ENCODE data around the gene LRFN2. TPM values are rescaled to one million over a fixed set of nuclear protein-coding genes. Genes with fewer than 3 reads are reported as not detected.

LRFN2 gene
- polyA plus RNA-seq, 1 donor from 2014 or later: 14.8 TPM

DNA sequence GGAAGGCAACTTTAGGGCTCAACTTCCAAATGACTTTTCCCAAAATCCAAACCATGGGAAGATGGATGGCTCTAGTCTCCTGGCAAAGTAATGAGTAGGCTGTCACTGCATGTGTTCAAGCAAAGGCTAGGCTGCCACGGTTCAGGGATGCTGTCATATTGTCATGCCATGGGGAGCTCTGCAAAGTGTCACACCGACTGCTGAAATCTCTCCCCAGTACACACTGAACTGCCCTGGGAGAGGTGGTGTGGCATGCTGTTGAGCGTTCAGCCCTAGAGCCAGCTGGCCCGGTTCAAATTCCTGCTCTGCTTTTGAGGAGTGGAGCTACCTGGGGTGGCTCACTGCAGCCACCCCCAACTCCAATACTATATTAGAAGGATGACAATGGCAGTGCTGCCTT is 115.9 kb downstream of the LRFN2 start:
- Histone ChIP-seq H3K36me3 (ENCODE audit: insufficient read depth, low read length) (no peaks in the 10 kb centered on the region), H3K9ac (ENCODE audit: low read length) (no peak overlapping the region), H3K9me3 (ENCODE audit: low read length) (no peaks in the 10 kb centered on the region), H4K20me1 (ENCODE audit: insufficient read depth) (no peaks in the 10 kb centered on the region), H3K79me2 (replicated peaks; ENCODE audit: insufficient read depth, low read length) (no peaks in the 10 kb centered on the region), H3K4me2 (ENCODE audit: low read length) (no peak overlapping the region), H3K27ac (ENCODE audit: low read length) (no peak overlapping the region), H3F3A (ENCODE audit: insufficient read depth, low read length, poor library complexity, severe bottlenecking) (no peaks in the 10 kb centered on the region), H3K4me3 (ENCODE audit: low read length) (no peak overlapping the region), H3K9me2 (ENCODE audit: insufficient read depth, low read length) (no peaks in the 10 kb centered on the region), H3K27me3 (ENCODE audit: insufficient read depth, low read depth, low read length) (no peaks in the 10 kb centered on the region), H2AFZ (ENCODE audit: low read depth, low read length) (no peak overlapping the region)
- TF ChIP-seq EP300 (conservative IDR thresholded peaks at IDR 0.05; ENCODE audit: poor library complexity, severe bottlenecking) (no peak), EZH2 (IDR thresholded peaks at IDR 0.05; ENCODE audit: borderline replicate concordance, insufficient read depth, low read length, poor library complexity, severe bottlenecking) (no peak), TAF1 (IDR thresholded peaks at IDR 0.05; ENCODE audit: low read depth) (no peak), SMC3 (conservative IDR thresholded peaks at IDR 0.05; ENCODE audit: poor library complexity) (no peak), POLR2AphosphoS5 (IDR thresholded peaks at IDR 0.05) (no peak), MXI1 (conservative IDR thresholded peaks at IDR 0.05; ENCODE audit: poor library complexity, severe bottlenecking) (no peak), RAD21 (conservative IDR thresholded peaks at IDR 0.05) (no peak)
- TF ChIP-seq, protein P1, sequence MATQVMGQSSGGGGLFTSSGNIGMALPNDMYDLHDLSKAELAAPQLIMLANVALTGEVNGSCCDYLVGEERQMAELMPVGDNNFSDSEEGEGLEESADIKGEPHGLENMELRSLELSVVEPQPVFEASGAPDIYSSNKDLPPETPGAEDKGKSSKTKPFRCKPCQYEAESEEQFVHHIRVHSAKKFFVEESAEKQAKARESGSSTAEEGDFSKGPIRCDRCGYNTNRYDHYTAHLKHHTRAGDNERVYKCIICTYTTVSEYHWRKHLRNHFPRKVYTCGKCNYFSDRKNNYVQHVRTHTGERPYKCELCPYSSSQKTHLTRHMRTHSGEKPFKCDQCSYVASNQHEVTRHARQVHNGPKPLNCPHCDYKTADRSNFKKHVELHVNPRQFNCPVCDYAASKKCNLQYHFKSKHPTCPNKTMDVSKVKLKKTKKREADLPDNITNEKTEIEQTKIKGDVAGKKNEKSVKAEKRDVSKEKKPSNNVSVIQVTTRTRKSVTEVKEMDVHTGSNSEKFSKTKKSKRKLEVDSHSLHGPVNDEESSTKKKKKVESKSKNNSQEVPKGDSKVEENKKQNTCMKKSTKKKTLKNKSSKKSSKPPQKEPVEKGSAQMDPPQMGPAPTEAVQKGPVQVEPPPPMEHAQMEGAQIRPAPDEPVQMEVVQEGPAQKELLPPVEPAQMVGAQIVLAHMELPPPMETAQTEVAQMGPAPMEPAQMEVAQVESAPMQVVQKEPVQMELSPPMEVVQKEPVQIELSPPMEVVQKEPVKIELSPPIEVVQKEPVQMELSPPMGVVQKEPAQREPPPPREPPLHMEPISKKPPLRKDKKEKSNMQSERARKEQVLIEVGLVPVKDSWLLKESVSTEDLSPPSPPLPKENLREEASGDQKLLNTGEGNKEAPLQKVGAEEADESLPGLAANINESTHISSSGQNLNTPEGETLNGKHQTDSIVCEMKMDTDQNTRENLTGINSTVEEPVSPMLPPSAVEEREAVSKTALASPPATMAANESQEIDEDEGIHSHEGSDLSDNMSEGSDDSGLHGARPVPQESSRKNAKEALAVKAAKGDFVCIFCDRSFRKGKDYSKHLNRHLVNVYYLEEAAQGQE (IDR thresholded peaks at IDR 0.05; ENCODE audit: borderline replicate concordance): no peak
- TF ChIP-seq, protein P2, sequence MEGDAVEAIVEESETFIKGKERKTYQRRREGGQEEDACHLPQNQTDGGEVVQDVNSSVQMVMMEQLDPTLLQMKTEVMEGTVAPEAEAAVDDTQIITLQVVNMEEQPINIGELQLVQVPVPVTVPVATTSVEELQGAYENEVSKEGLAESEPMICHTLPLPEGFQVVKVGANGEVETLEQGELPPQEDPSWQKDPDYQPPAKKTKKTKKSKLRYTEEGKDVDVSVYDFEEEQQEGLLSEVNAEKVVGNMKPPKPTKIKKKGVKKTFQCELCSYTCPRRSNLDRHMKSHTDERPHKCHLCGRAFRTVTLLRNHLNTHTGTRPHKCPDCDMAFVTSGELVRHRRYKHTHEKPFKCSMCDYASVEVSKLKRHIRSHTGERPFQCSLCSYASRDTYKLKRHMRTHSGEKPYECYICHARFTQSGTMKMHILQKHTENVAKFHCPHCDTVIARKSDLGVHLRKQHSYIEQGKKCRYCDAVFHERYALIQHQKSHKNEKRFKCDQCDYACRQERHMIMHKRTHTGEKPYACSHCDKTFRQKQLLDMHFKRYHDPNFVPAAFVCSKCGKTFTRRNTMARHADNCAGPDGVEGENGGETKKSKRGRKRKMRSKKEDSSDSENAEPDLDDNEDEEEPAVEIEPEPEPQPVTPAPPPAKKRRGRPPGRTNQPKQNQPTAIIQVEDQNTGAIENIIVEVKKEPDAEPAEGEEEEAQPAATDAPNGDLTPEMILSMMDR (IDR thresholded peaks at IDR 0.05; ENCODE audit: poor library complexity, severe bottlenecking): no peak

DNA sequence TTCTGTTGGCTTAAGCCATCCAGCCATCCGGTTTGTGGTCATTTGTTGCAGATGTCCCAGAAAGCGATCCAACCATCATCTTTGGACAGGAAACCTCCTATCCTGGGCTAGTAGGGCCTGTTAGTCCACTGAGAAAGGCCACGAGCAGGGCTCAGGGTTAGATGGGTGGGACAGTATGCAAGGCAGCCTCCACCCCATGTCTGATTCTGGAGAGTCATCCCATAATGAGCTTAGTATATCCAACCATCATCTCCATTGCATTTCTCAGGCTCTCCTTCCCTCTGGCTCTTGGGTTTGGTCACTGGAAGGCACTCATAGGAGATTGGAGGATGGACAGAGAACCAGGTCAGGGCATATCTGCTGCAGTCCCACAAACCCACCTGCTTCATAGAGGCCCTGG is 117.8 kb downstream of the LRFN2 start:
- H3K27me3 ChIP-seq (ENCODE audit: insufficient read depth, low read depth, low read length): no peaks in the 10 kb centered on the region
- TF ChIP-seq EP300 (conservative IDR thresholded peaks at IDR 0.05; ENCODE audit: poor library complexity, severe bottlenecking): no peak
- no peak overlapping the region for H3K4me2 ChIP-seq (ENCODE audit: low read length)
- no peaks in the 10 kb centered on the region for H3F3A ChIP-seq (ENCODE audit: insufficient read depth, low read length, poor library complexity, severe bottlenecking)
- no peak overlapping the region for H3K9ac ChIP-seq (ENCODE audit: low read length)
- no peaks in the 10 kb centered on the region for H4K20me1 ChIP-seq (ENCODE audit: insufficient read depth)
- no peaks in the 10 kb centered on the region for H3K79me2 ChIP-seq (replicated peaks; ENCODE audit: insufficient read depth, low read length)
- no peaks in the 10 kb centered on the region for H3K9me2 ChIP-seq (ENCODE audit: insufficient read depth, low read length)
- H3K27ac ChIP-seq (ENCODE audit: low read length): no peak overlapping the region
- no peaks in the 10 kb centered on the region for H3K36me3 ChIP-seq (ENCODE audit: insufficient read depth, low read length)
- no peaks in the 10 kb centered on the region for H3K9me3 ChIP-seq (ENCODE audit: low read length)
- no peak overlapping the region for H2AFZ ChIP-seq (ENCODE audit: low read depth, low read length)
- H3K4me3 ChIP-seq (ENCODE audit: low read length): no peak overlapping the region

Measured in neural cell (in vitro differentiated cells).